ENCODE measurements around the gene AMBRA1. TPM values are rescaled to one million over a fixed set of nuclear protein-coding genes. Genes with fewer than 3 reads are reported as not detected.

Gene AMBRA1
- total RNA-seq, 3 donors from 2014 or later (not counting 1 experiment from before 2014, with no cell fraction given) = 41.3 to 52.7 (median 46.2) TPM

- Mint-ChIP-seq H3K27me3 (ENCODE audit: low read depth in 2 of 2) (no peaks in the 10 kb centered on the region), H3K4me1 (peaks cover 12 to 17% of the 10 kb centered on the region in 2 donors), H3K36me3 (no peaks in the 10 kb centered on the region), H3K4me3 (no peak overlapping the region), H3K27ac (no peak overlapping the region), H3K9me3 (no peaks in the 10 kb centered on the region)
- no peaks in the 10 kb centered on the region for H3K4me1 ChIP-seq (ENCODE audit: control insufficient read depth, insufficient read depth, low read length)
- TF ChIP-seq CTCF (IDR thresholded peaks at IDR 0.05) = no peak
- WGBS (ENCODE audit: insufficient coverage) = 97% methylated on average over 9 of the region's 9 CpGs
- ATAC-seq (no peak), DNase-seq (no peak)
- H3K27ac ChIP-seq (ENCODE audit: low read length) = no peak overlapping the region
- H3K9me3 ChIP-seq (ENCODE audit: control insufficient read depth, insufficient read depth, low read length) = no peaks in the 10 kb centered on the region
- H3K4me3 ChIP-seq (ENCODE audit: low read length) = no peak overlapping the region
- intact Hi-C loops (cut with micrococcal nuclease) = no loop called here
- no peaks in the 10 kb centered on the region for H3K27me3 ChIP-seq (ENCODE audit: control insufficient read depth, insufficient read depth, low read length)
- peaks cover 32% of the 10 kb centered on the region for H3K36me3 ChIP-seq (ENCODE audit: control insufficient read depth, insufficient read depth, low read length)
Measured at GRCh38 chr11:46493791-46494190, 100.0 kb downstream of the AMBRA1 start.

- Mint-ChIP-seq H3K27me3 (ENCODE audit: low read depth in 2 of 2) (no peaks in the 10 kb centered on the region), H3K4me1 (peaks cover 12 to 17% of the 10 kb centered on the region in 2 donors), H3K4me3 (no peak overlapping the region), H3K36me3 (no peaks in the 10 kb centered on the region), H3K27ac (no peak overlapping the region), H3K9me3 (no peaks in the 10 kb centered on the region)
- Histone ChIP-seq H3K9me3 (ENCODE audit: control insufficient read depth, insufficient read depth, low read length) (no peaks in the 10 kb centered on the region), H3K27ac (ENCODE audit: low read length) (no peak overlapping the region), H3K4me1 (ENCODE audit: control insufficient read depth, insufficient read depth, low read length) (no peaks in the 10 kb centered on the region), H3K4me3 (ENCODE audit: low read length) (no peak overlapping the region), H3K27me3 (ENCODE audit: control insufficient read depth, insufficient read depth, low read length) (no peaks in the 10 kb centered on the region), H3K36me3 (ENCODE audit: control insufficient read depth, insufficient read depth, low read length) (peaks cover 32% of the 10 kb centered on the region)
- ATAC-seq = no peak
- DNase-seq = no peak
- intact Hi-C loops (cut with micrococcal nuclease) = no loop called here
- 94% methylated on average over 9 of the region's 11 CpGs for WGBS (ENCODE audit: insufficient coverage)
- TF ChIP-seq CTCF (IDR thresholded peaks at IDR 0.05) = no peak
Measured at GRCh38 chr11:46492532-46492931, 101.3 kb downstream of the AMBRA1 start.

- peaks cover 12 to 17% of the 10 kb centered on the region in 2 donors for H3K4me1 Mint-ChIP-seq
- H3K4me3 Mint-ChIP-seq = no peak overlapping the region
- DNase-seq (no peak), ATAC-seq (no peak)
- Histone ChIP-seq H3K9me3 (ENCODE audit: control insufficient read depth, insufficient read depth, low read length) (no peaks in the 10 kb centered on the region), H3K4me1 (ENCODE audit: control insufficient read depth, insufficient read depth, low read length) (no peaks in the 10 kb centered on the region), H3K27me3 (ENCODE audit: control insufficient read depth, insufficient read depth, low read length) (no peaks in the 10 kb centered on the region), H3K27ac (ENCODE audit: low read length) (no peak overlapping the region), H3K36me3 (ENCODE audit: control insufficient read depth, insufficient read depth, low read length) (peaks cover 32% of the 10 kb centered on the region), H3K4me3 (ENCODE audit: low read length) (no peak overlapping the region)
- H3K9me3 Mint-ChIP-seq = no peaks in the 10 kb centered on the region
- no peaks in the 10 kb centered on the region for H3K27me3 Mint-ChIP-seq (ENCODE audit: low read depth in 2 of 2)
- no peaks in the 10 kb centered on the region for H3K36me3 Mint-ChIP-seq
- intact Hi-C loops (cut with micrococcal nuclease) = no loop called here
- peak overlapping the region in 1 of 2 donors; percentile 27 for H3K27ac Mint-ChIP-seq
- no peak for TF ChIP-seq CTCF (IDR thresholded peaks at IDR 0.05)
- 53% methylated on average over 4 of the region's 4 CpGs for WGBS (ENCODE audit: insufficient coverage)
Measured at GRCh38 chr11:46491661-46492330, 102.0 kb downstream of the AMBRA1 start.

GRCh38 chr11:46490666-46491065 is 103.2 kb downstream of the AMBRA1 start:
- no peak overlapping the region for H3K4me3 ChIP-seq (ENCODE audit: low read length)
- Mint-ChIP-seq H3K27me3 (ENCODE audit: low read depth in 2 of 2) (no peaks in the 10 kb centered on the region), H3K9me3 (no peaks in the 10 kb centered on the region), H3K4me1 (peaks cover 12 to 17% of the 10 kb centered on the region in 2 donors), H3K27ac (peak overlapping the region; percentile 52 to 61), H3K4me3 (no peak overlapping the region), H3K36me3 (no peaks in the 10 kb centered on the region)
- intact Hi-C loops (cut with micrococcal nuclease) = no loop called here
- DNase-seq (no peak), ATAC-seq (no peak)
- no peak overlapping the region for H3K27ac ChIP-seq (ENCODE audit: low read length)
- H3K27me3 ChIP-seq (ENCODE audit: control insufficient read depth, insufficient read depth, low read length) = no peaks in the 10 kb centered on the region
- no peak for TF ChIP-seq CTCF (IDR thresholded peaks at IDR 0.05)
- H3K9me3 ChIP-seq (ENCODE audit: control insufficient read depth, insufficient read depth, low read length) = no peaks in the 10 kb centered on the region
- H3K4me1 ChIP-seq (ENCODE audit: control insufficient read depth, insufficient read depth, low read length) = no peaks in the 10 kb centered on the region
- H3K36me3 ChIP-seq (ENCODE audit: control insufficient read depth, insufficient read depth, low read length) = peaks cover 32% of the 10 kb centered on the region

All from natural killer cell (primary cell).